ENCODE measurements around the gene GALK1.
A peak's percentile ranks its signal among the peaks of the same experiment; 100 is the strongest.
"Not testable (repeated sequence)": the region's sequence is repeated elsewhere in the genome, so short reads cannot be mapped to it uniquely, and the experiment has no call there.

The GALK1 gene

GRCh38 chr17:75763613-75764416 is 1.2 kb downstream of the GALK1 start:
- no peak for DNase-seq (ENCODE audit: low spot score)

DNA sequence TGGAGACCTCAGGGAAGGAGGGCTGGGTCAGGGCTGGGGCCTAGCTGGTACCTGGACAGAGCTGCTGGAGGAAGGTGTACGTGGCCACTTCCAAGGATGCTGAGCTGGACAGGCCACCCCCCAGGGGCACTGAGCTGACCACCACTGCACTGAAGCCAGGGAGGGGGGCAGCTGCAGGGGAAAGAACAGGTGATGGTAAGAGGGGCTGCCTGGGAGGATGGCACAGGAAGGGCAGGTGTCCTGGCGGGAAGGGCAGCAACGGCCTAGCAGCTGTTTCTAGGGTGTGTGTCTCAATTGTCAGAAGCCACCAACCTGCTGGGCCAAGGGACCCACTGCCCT is 1.8 kb downstream of the GALK1 start:
- no peak for DNase-seq (ENCODE audit: low spot score)

DNA sequence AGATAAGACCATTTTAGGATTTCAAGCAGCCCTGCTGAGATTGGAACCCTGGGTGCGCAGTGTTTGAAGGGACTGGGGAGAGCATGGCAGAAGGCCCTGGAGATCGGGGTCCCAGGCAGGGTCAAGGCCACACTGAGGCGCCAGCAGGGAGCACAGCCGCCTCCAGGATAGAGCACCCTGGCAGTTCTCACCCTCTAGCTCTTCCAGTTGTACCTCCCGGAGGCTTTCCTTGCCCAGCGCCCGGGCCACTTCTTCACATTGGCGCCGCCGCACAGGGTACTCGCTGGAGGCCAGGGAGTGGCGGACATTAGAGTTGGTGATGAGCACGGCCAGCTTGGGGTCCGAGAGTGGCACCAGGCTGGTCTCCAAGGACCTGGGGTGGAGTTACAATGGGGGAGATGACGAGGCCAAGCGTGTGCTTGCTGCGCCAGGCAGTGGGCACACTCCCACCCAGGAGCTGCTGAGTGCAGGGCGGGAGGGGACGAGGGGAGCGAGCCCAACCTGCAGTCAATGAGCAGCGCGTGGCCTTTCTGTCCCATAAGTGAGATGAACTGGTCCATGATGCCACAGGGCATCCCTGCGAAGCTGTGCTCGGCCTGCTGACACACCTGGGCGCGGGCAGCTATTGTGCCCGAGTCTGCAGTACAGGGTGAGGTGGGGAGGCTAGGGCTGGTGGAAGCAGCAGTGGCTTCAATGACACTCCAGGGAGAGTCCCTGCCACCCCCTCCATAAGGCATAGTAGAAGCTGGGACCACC is 2.3 kb downstream of the GALK1 start:
- no peak for DNase-seq (ENCODE audit: low spot score)

- not testable (repeated sequence) for DNase-seq (ENCODE audit: low spot score)
Observed at GRCh38 chr17:75759978-75760640, 4.9 kb downstream of the GALK1 start.

- no peak for DNase-seq (ENCODE audit: low spot score)
Observed at GRCh38 chr17:75759457-75759856, 5.5 kb downstream of the GALK1 start.

DNA sequence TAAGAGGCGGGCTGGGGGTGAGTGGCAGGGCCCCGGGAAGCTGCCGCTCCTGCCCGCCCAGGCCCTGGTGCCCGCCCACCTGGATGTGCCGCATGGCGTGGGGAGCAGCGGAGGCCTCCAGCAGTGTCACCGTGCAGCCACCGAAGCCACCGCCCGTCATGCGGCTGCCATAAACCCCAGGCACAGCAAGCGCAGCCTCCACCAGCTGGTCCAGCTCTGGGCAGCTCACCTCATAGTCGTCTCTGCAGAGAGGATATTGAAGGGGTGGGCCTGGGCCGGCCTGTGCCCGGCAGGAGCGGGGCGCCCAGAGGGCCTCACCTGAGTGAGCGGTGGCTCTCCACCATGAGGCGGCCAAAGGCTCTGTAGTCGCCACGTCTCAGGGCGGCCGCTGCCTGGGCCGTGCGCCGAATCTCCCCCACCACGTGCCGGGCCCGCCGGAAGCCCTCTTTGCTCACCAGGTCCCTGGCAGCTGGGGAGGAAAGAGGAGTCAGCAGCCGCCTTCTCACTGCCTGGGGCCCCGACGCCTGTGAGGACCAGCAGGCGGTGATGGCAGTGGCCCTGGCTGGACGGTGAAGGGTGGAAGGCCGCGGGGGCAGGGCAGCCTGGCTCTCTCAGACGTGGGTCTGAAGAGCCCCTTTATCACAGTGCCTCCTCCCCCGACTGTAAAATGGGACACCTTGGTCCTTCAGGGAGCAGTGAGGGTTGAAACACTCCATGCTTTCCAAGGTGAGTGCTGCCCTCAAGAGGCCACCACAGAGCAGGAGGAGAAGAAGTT is 6.7 kb downstream of the GALK1 start:
- peak; percentile 56 for DNase-seq (ENCODE audit: low spot score)

GRCh38 chr17:75757086-75757681 is 7.8 kb downstream of the GALK1 start:
- DNase-seq (ENCODE audit: low spot score) = no peak

- DNase-seq (ENCODE audit: low spot score) = peak; percentile 51
Observed at GRCh38 chr17:75756451-75757085, 8.4 kb downstream of the GALK1 start.

GRCh38 chr17:75755990-75756389 is 9.0 kb downstream of the GALK1 start:
- no peak for DNase-seq (ENCODE audit: low spot score)

GRCh38 chr17:75755205-75755901 is 9.6 kb downstream of the GALK1 start:
- peak; percentile 69 for DNase-seq (ENCODE audit: low spot score)

GRCh38 chr17:75754378-75755204 is 10.4 kb downstream of the GALK1 start:
- DNase-seq (ENCODE audit: low spot score) = peak; percentile 56

DNA sequence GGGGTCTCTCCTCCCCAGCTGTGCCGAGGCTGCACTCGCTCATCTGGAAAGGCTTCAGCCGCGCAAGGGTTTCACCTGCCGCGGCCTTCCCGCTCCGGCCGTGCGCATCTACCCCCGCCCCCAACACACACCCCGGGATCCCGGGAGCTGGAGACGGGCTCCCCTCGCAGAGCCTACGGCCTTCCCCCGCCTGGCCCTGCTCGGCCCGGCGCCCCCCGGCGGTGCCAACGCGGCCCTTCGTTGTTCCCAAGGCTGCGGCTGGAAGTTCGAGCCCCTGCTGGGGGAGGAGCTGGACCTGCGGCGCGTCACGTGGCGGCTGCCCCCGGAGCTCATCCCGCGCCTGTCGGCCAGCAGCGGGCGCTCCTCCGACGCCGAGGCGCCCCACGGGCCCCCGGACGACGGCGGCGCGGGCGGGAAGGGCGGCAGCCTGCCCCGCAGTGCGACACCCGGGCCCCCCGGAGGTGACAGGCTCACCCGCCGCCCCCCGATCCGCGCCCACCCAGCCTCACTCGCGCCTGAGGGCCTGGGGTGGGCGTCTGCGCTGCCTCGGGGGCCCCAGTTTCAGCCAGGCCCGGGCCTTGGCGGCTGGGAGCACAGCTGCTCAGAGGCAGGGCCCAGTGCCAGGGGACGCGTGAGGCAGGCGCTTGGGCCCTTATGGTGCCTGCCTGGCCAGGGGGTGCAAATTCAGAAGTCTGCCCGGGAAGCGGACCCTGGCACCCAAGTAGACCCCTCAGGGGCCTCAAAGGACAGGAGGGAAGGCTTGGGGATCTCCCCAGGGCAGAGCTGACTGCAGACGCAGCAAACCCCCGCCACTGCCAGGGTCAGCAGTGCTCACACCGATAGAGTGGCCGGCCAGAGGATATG is 11.2 kb downstream of the GALK1 start:
- DNase-seq (ENCODE audit: low spot score) = peak; percentile 92

- DNase-seq (ENCODE audit: low spot score) = no peak
Observed at GRCh38 chr17:75752802-75753513, 12.0 kb downstream of the GALK1 start.

DNA sequence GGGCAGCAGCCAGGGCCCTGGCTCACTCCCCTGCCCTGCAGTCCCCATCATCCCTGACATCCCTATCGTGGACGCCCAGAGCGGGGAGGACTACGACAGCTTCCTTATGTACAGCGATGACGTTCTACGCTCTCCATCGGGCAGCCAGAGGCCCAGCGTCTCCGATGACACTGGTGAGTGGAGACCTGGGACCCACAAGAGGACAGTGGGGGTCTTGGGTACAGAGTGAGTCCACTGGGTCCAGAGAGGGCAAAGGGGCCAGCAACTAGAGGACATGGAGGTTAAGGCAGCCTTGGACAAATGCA is 12.6 kb downstream of the GALK1 start:
- no peak for DNase-seq (ENCODE audit: low spot score)

DNA sequence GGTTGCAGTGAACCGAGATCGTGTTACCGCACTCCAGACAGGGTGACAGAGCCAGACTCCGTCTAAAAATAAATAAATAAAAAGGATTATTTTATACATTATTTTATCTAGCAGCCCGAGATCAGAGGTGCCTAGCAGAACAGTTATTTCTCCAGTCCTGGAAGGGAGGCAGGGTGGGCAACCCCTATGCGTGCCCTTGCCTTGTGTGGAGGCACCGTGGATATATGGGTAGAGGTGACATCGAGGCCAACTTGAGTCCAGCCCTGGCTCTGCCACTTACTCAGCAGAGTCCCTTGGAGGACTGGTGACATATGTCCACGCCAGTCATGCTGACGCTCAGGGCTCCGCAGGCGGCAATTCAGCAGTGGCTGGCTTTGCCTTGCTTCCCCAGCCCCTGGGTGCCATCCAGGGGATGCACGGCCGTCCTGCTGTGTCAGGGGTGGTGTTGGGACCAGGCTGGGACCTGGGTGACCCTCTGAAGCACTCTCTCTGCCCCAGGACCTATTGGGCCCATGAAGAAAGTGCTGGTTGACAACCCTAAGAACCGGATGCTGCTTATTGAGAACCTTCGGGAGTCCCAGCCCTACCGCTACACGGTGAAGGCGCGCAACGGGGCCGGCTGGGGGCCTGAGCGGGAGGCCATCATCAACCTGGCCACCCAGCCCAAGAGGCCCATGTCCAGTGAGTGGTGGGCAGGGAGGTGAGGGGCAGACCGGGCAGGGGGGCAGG is 13.2 kb downstream of the GALK1 start:
- no peak for DNase-seq (ENCODE audit: low spot score)

DNA sequence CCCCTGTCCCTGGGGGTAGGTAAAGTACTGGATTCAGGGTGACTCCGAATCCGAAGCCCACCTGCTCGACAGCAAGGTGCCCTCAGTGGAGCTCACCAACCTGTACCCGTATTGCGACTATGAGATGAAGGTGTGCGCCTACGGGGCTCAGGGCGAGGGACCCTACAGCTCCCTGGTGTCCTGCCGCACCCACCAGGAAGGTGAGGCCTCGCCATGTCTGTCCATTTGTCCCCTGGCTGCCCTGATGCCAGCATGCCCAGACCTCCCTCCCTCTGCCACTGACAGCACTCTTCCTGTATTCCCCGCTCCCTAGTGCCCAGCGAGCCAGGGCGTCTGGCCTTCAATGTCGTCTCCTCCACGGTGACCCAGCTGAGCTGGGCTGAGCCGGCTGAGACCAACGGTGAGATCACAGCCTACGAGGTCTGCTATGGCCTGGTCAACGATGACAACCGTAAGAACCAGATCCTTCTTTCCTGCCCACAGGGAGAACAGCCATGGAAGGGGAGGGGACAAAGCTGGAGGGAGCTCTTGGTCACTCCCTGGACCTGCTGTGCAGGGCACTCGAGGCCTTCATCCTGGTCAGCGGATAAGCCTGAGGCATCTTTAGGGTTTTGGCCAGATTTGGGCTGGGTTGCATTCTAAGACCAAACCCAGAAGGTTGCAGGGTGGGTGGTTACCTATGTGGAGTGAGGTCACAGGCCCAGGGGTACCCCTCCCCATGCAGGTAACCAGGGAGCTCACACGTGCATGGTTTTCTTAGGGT is 14.2 kb downstream of the GALK1 start:
- DNase-seq (ENCODE audit: low spot score) = no peak

Data from ecto neural progenitor cell (in vitro differentiated cells).